Activated CD8-positive, alpha-beta T cell treated with anti-CD3 and anti-CD28 coated beads for 36 hours (primary cell): Measurements from ENCODE around the gene PHF23. TPM values are rescaled to one million over a fixed set of nuclear protein-coding genes. Genes with fewer than 3 reads are reported as not detected.

Experiments used
- ATAC-seq: fragments of 200-7000 bp; cut with Tn5 transposase; one replicate; pipeline ENCODE4 v1.10.0; 2021; ENCODE audit warnings: mild to moderate bottlenecking, moderate library complexity
- CTCF ChIA-PET: fragments of 350-600 bp; sonication (Branson Sonifier 250); formaldehyde crosslinking; loops from one replicate; lab custom pipeline; 2021; ENCODE audit warnings: antibody characterized with exemption; lab: Charles Lee
- POLR2A ChIA-PET: fragments of 350-600 bp; sonication (Branson Sonifier 250); formaldehyde crosslinking; loops from one replicate; lab custom pipeline; 2021; ENCODE audit warnings: antibody characterized with exemption; lab: Charles Lee
- DNase-seq: peaks from one replicate; pipeline ENCODE4 v3.0.0-alpha.2; 2020
- H3K27ac Mint-ChIP-seq: one replicate; pipeline ENCODE4 v1.8.0; 2021; ENCODE audit warnings: mild to moderate bottlenecking, mixed read lengths
- H3K27me3 Mint-ChIP-seq: one replicate; pipeline ENCODE4 v1.8.0; 2021; ENCODE audit warnings: mixed read lengths
- H3K36me3 Mint-ChIP-seq: one replicate; pipeline ENCODE4 v1.8.0; 2021; ENCODE audit warnings: low read depth, mixed read lengths
- H3K4me1 Mint-ChIP-seq: one replicate; pipeline ENCODE4 v1.8.0; 2021; ENCODE audit warnings: low read depth, mixed read lengths
- H3K4me3 Mint-ChIP-seq: one replicate; pipeline ENCODE4 v1.8.0; 2021; ENCODE audit warnings: mild to moderate bottlenecking, moderate library complexity, mixed read lengths
- H3K9me3 Mint-ChIP-seq: one replicate; pipeline ENCODE4 v1.8.0; 2021; ENCODE audit warnings: mixed read lengths
- intact Hi-C: fragments of 100-400 bp; cut with micrococcal nuclease; formaldehyde crosslinking; loops from one replicate; pipeline ENCODE4 v1.10.0; 2022
- total RNA-seq, 2 experiments: library from RNA; stranded (reverse); gene quantifications; one replicate each; pipeline ENCODE4 v1.2.3, GENCODE V29; 2021
- TF ChIP-seq, protein P1 (sequence below): fragments of 200-600 bp; IDR thresholded peaks from one replicate; pipeline ENCODE4 v1.8.0; 2022; ENCODE audit warnings: antibody characterized with exemption, mild to moderate bottlenecking

The PHF23 gene
- total RNA-seq, 2 experiments from 2014 or later, result 17.8 to 24.4 TPM

GRCh38 chr17:7207120-7208001, 31.9 kb downstream of the PHF23 start:
- H3K9me3 Mint-ChIP-seq, result no peaks in the 10 kb centered on the region
- no peak overlapping the region for H3K27ac Mint-ChIP-seq
- H3K27me3 Mint-ChIP-seq, result peaks cover 8% of the 10 kb centered on the region
- no peaks in the 10 kb centered on the region for H3K36me3 Mint-ChIP-seq
- CTCF ChIA-PET, result no interaction called here
- DNase-seq (no peak), ATAC-seq (no peak)
- intact Hi-C loops, result no loop called here
- H3K4me1 Mint-ChIP-seq, result peaks cover 33% of the 10 kb centered on the region
- H3K4me3 Mint-ChIP-seq, result no peak overlapping the region
- TF ChIP-seq, protein P1, sequence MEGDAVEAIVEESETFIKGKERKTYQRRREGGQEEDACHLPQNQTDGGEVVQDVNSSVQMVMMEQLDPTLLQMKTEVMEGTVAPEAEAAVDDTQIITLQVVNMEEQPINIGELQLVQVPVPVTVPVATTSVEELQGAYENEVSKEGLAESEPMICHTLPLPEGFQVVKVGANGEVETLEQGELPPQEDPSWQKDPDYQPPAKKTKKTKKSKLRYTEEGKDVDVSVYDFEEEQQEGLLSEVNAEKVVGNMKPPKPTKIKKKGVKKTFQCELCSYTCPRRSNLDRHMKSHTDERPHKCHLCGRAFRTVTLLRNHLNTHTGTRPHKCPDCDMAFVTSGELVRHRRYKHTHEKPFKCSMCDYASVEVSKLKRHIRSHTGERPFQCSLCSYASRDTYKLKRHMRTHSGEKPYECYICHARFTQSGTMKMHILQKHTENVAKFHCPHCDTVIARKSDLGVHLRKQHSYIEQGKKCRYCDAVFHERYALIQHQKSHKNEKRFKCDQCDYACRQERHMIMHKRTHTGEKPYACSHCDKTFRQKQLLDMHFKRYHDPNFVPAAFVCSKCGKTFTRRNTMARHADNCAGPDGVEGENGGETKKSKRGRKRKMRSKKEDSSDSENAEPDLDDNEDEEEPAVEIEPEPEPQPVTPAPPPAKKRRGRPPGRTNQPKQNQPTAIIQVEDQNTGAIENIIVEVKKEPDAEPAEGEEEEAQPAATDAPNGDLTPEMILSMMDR, result no peak
- POLR2A ChIA-PET, result interaction anchor here (1.1 kb wide), 1 partner anchor 51 kb away, joined by 3 read pairs; no protein-coding TSS in a partner anchor

DNA sequence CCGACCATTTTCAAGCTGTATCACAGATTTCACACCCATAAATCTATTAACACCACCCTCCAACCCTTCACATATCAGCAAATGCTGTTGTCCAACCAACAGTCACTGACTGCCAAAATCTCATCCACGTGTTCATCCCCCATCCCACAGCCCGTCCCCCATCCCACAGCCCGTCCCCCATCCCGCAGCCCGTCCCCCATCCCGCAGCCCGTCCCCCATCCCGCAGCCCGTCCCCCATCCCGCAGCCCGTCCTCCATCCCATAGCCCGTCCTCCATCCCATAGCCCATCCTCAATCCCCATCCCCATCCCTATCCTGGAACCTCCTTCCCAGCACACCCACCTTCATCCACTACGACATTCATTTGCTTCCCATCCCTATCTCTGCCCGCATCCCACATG, 33.7 kb downstream of the PHF23 start:
- intact Hi-C loops, result no loop called here
- TF ChIP-seq, protein P1, result no peak
- no peak for DNase-seq
- ChIA-PET CTCF (no interaction called here), POLR2A (interaction anchor here (1.0 to 1.2 kb wide), 2 partner anchors 8 to 29 kb away, joined by 4 read pairs; partner anchors contain the start of gene DVL2)
- peak overlapping the region; percentile 93 for H3K27ac Mint-ChIP-seq
- peaks cover 28% of the 10 kb centered on the region for H3K4me1 Mint-ChIP-seq
- ATAC-seq, result no peak
- H3K27me3 Mint-ChIP-seq, result peaks cover 3% of the 10 kb centered on the region
- peak overlapping the region; percentile 76 for H3K4me3 Mint-ChIP-seq
- H3K36me3 Mint-ChIP-seq, result no peaks in the 10 kb centered on the region
- no peaks in the 10 kb centered on the region for H3K9me3 Mint-ChIP-seq

DNA sequence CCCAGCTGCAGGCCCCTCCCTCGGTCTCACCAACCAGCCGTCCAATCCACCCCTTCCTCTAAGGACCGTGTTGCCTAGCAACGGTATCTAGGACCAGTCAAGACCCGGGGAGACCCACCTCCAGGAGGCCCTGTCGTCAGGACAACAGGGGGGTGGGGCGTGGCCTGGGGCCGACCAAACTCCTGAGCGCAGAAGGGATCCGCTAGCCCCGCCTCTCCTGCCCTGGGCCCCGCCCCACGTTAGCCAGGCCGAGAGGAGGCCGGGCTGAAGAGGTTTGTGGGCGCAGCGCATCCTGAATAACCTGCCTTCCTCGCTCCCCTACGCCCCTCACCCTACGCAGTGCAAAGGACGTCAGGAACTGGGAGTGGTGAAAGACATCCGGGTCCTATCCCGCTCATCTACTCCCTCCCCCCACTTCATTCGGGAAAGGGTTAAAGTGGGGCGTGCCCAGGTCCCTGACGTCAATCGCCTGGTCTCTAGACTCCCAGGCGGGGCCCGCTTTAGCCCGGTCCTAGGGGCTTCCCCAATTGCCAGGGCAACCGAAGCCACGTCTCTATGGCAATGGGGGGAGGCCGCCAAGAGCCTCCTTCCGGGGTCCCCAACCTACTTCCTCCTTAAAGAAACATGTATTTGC, 34.3 kb downstream of the PHF23 start:
- TF ChIP-seq, protein P1, result no peak
- DNase-seq, result peak; percentile 98
- Mint-ChIP-seq H3K9me3 (no peaks in the 10 kb centered on the region), H3K27ac (peak overlapping the region; percentile 93), H3K27me3 (peaks cover under 1% of the 10 kb centered on the region), H3K4me1 (peaks cover 28% of the 10 kb centered on the region), H3K4me3 (peak overlapping the region; percentile 76), H3K36me3 (no peaks in the 10 kb centered on the region)
- CTCF ChIA-PET, result interaction anchor here (1.0 kb wide), 1 partner anchor 27 kb away, joined by 4 read pairs; no protein-coding TSS in a partner anchor
- peak; percentile 91 for ATAC-seq
- intact Hi-C loops, result no loop called here
- POLR2A ChIA-PET, result interaction anchor here (1.0 to 1.2 kb wide), 3 partner anchors 9 to 30 kb away, joined by 3 to 4 read pairs (median 4); partner anchors contain the start of genes ACADVL, DLG4 and DVL2

DNA sequence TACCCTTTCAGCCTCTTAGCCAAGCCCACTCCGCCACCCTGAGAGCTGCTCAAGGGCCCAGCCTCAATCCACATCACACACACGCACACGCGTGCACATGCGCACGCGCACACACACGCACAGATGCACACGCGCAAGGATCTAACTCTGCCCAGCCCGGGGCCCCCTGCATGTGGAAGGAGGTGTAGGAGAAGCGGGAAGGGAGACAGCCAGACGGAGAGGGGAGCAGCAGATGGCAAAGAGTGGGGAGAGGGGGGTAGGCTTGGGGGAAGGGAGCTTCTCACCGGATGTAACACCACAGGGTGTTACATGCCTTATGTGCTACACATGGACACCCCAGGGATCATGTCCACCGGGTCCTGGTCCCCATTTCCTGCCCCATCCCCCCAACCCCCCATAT, 34.9 kb downstream of the PHF23 start:
- Mint-ChIP-seq H3K27ac (peak overlapping the region; percentile 93), H3K36me3 (no peaks in the 10 kb centered on the region), H3K27me3 (no peaks in the 10 kb centered on the region), H3K4me3 (peak overlapping the region; percentile 76), H3K4me1 (peaks cover 28% of the 10 kb centered on the region), H3K9me3 (no peaks in the 10 kb centered on the region)
- ATAC-seq (peak; percentile 9), DNase-seq (no peak)
- intact Hi-C loops, result no loop called here
- CTCF ChIA-PET, result interaction anchor here (1.0 kb wide), 1 partner anchor 26 kb away, joined by 4 read pairs; no protein-coding TSS in a partner anchor
- POLR2A ChIA-PET, result interaction anchor here (1.1 to 1.2 kb wide), 2 partner anchors 15 to 171 kb away, joined by 3 read pairs; partner anchors contain the start of genes ACADVL and DLG4
- TF ChIP-seq, protein P1, result no peak
